ENCODE measurements around the gene SDC3.
A peak's percentile ranks its signal among the peaks of the same experiment; 100 is the strongest.

SDC3 gene

GRCh38 chr1:30899577-30900389 is 8.8 kb downstream of the SDC3 start:
- H3K4me3 ChIP-seq (ENCODE audit: low read length), result no peak overlapping the region
- TF ChIP-seq, protein P1, sequence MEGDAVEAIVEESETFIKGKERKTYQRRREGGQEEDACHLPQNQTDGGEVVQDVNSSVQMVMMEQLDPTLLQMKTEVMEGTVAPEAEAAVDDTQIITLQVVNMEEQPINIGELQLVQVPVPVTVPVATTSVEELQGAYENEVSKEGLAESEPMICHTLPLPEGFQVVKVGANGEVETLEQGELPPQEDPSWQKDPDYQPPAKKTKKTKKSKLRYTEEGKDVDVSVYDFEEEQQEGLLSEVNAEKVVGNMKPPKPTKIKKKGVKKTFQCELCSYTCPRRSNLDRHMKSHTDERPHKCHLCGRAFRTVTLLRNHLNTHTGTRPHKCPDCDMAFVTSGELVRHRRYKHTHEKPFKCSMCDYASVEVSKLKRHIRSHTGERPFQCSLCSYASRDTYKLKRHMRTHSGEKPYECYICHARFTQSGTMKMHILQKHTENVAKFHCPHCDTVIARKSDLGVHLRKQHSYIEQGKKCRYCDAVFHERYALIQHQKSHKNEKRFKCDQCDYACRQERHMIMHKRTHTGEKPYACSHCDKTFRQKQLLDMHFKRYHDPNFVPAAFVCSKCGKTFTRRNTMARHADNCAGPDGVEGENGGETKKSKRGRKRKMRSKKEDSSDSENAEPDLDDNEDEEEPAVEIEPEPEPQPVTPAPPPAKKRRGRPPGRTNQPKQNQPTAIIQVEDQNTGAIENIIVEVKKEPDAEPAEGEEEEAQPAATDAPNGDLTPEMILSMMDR (conservative IDR thresholded peaks at IDR 0.05; ENCODE audit: low read length), result no peak
- no peak for DNase-seq (ENCODE audit: low read depth)

- TF ChIP-seq, protein P1 (conservative IDR thresholded peaks at IDR 0.05; ENCODE audit: low read length), result no peak
- no peak for DNase-seq (ENCODE audit: low read depth)
- no peak overlapping the region for H3K4me3 ChIP-seq (ENCODE audit: low read length)
Measured at GRCh38 chr1:30898031-30898815, 10.3 kb downstream of the SDC3 start.

GRCh38 chr1:30896905-30897304 is 11.7 kb downstream of the SDC3 start:
- H3K4me3 ChIP-seq (ENCODE audit: low read length), result no peak overlapping the region
- TF ChIP-seq, protein P1 (conservative IDR thresholded peaks at IDR 0.05; ENCODE audit: low read length), result no peak
- DNase-seq (ENCODE audit: low read depth), result no peak

DNA sequence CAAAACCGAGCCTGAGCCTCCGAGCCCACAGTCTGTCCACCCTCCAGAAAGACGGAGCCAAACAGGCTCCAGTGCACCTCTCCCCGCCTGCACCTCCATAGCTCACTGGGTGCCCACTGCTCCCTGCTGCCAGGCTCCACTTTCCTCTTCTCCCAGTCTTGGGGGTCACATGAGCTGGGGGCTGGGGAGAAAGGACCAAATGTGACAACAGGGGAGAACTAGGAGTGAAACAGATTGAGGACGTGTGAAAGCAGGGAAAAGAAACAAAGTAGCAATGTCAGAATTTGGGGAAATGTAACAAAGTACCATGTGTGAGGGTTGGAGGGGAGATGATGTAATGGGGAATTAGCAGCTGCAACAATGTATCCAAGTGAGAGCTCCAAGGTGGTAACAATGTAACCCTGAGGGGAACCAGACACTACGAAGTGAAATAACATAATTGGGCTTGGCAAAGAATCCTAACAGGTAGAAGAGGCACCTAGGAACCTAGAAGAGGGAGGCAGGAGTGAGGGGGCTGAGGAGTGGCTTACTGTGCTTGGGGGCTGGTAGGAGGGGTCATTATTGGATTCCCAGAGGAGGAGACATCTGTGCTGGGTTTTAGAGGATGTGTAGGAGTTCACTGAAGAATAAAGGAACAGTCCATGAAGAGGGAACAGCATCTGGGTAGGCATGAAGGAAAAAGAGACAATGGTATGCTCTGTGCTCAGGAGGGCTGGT is 12.5 kb downstream of the SDC3 start:
- peak; percentile 59 for DNase-seq (ENCODE audit: low read depth)
- TF ChIP-seq, protein P1 (conservative IDR thresholded peaks at IDR 0.05; ENCODE audit: low read length), result no peak
- H3K4me3 ChIP-seq (ENCODE audit: low read length), result no peak overlapping the region

GRCh38 chr1:30895382-30895943 is 13.1 kb downstream of the SDC3 start:
- H3K4me3 ChIP-seq (ENCODE audit: low read length), result no peak overlapping the region
- TF ChIP-seq, protein P1 (conservative IDR thresholded peaks at IDR 0.05; ENCODE audit: low read length), result no peak
- no peak for DNase-seq (ENCODE audit: low read depth)

- DNase-seq (ENCODE audit: low read depth), result no peak
- TF ChIP-seq, protein P1 (conservative IDR thresholded peaks at IDR 0.05; ENCODE audit: low read length), result no peak
- no peak overlapping the region for H3K4me3 ChIP-seq (ENCODE audit: low read length)
Measured at GRCh38 chr1:30894508-30894973, 14.0 kb downstream of the SDC3 start.
